AG09309 (cell line): Measurements from ENCODE around the gene HLA-DQB1.

Source experiments
- DNase-seq: peaks from one replicate; pipeline ENCODE4 v3.0.0-alpha.2; 2010; ENCODE audit warnings: low read depth
- H3K4me3 ChIP-seq: 2 replicates; pipeline ENCODE4 v1.5.1; 2011; ENCODE audit warnings: mild to moderate bottlenecking, low read depth, low read length, moderate library complexity; ENCODE audit not compliant: control insufficient read depth
- TF ChIP-seq, protein P1 (sequence below): IDR thresholded peaks from 2 replicates; pipeline ENCODE4 v1.5.1; 2011; ENCODE audit warnings: mild to moderate bottlenecking, low read depth, low read length, inconsistent platforms; ENCODE audit not compliant: insufficient read depth, control insufficient read depth; ENCODE audit errors: missing control alignments

HLA-DQB1 gene

GRCh38 chr6:32669893-32670292, 3.4 kb upstream of the HLA-DQB1 start:
- H3K4me3 ChIP-seq: no peak overlapping the region
- DNase-seq: no peak
- TF ChIP-seq, protein P1, sequence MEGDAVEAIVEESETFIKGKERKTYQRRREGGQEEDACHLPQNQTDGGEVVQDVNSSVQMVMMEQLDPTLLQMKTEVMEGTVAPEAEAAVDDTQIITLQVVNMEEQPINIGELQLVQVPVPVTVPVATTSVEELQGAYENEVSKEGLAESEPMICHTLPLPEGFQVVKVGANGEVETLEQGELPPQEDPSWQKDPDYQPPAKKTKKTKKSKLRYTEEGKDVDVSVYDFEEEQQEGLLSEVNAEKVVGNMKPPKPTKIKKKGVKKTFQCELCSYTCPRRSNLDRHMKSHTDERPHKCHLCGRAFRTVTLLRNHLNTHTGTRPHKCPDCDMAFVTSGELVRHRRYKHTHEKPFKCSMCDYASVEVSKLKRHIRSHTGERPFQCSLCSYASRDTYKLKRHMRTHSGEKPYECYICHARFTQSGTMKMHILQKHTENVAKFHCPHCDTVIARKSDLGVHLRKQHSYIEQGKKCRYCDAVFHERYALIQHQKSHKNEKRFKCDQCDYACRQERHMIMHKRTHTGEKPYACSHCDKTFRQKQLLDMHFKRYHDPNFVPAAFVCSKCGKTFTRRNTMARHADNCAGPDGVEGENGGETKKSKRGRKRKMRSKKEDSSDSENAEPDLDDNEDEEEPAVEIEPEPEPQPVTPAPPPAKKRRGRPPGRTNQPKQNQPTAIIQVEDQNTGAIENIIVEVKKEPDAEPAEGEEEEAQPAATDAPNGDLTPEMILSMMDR: no peak

DNA sequence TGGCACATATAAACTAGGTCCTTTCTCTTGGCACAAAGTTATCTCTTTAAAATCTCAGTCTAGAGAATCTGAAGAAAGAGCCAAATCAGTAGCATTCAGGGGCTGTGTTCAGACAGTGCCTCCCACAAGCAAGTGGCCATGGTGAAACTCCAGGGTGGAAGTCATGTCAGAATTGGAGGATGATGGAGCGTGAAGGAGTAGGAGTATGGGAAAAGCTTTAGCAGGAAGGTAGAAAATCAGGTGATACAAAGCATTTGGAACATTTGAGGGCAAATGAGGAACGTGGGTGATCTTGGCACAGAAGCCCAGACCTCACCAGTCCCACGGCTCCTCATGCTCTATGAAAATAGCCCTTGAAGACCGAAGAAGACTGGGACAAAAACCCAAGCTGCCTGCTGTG, 2.8 kb upstream of the HLA-DQB1 start:
- no peak overlapping the region for H3K4me3 ChIP-seq
- no peak for DNase-seq
- TF ChIP-seq, protein P1: no peak

GRCh38 chr6:32668226-32668747, 1.8 kb upstream of the HLA-DQB1 start:
- H3K4me3 ChIP-seq: no peak overlapping the region
- no peak for DNase-seq
- TF ChIP-seq, protein P1: no peak

DNA sequence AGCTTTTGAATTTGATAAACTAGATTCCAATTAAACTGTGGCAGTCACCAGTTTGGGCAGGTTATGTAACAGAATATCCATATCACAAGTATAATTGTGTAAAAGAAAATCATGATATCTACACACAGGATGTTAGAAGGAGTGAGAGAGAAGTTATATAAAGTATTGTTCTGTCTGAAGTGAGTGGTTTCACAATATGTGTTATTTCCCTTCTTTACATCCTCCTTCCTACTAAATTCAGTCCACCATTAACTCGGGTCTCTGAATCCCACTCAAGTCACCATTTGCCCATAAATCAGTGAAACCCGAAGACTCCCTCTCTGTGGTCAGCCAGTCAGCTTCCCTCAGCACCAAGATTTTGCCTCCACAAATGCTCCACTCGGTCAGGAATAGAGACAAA, 796 bp downstream of the HLA-DQB1 start:
- H3K4me3 ChIP-seq: no peak overlapping the region
- TF ChIP-seq, protein P1: no peak
- DNase-seq: no peak

DNA sequence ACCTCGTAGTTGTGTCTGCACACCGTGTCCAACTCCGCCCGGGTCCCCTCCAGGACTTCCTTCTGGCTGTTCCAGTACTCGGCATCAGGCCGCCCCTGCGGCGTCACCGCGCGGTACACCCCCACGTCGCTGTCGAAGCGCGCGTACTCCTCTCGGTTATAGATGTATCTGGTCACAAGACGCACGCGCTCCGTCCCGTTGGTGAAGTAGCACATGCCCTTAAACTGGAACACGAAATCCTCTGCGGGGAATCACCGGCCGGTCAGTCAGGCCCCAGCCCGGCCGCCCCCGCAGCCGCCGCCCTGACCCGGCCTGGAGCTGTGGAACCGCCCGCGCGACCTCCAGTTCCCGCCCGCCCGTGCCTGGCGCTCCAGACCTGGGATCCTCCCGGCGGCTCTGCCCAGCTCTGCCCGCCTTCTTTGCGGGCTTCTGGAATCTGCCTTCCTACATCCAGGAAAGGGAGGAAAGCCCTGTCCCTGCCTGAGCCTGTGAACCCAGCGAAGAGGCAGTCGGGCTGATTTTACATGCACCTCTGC, 1.6 kb downstream of the HLA-DQB1 start:
- H3K4me3 ChIP-seq: no peak overlapping the region
- TF ChIP-seq, protein P1: no peak
- no peak for DNase-seq

DNA sequence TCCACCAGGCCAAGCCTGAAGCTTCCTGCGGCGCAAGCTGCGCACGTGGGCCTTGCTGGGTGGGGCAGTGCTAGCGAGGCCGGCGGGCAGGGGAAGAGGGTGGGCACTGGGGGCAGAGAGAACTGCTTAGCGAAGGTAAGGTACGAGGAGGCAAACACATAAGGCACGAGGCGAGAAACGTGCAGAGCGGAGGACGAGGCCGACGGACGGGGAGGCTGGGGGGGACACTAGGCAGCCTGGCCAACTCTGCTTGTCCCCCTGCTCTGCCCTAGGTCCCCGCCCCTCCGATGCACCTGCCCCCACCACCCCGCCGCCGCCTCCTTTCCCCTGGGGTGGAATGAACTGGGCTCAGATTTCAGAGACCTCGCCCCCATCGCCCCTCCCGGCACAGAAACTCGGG, 2.1 kb downstream of the HLA-DQB1 start:
- DNase-seq: no peak
- H3K4me3 ChIP-seq: no peak overlapping the region
- TF ChIP-seq, protein P1: no peak
